ENCODE results near the gene RAPGEFL1. TPM values are rescaled to one million over a fixed set of nuclear protein-coding genes. Genes with fewer than 3 reads are reported as not detected.
"Not testable (repeated sequence)": the region's sequence is repeated elsewhere in the genome, so short reads cannot be mapped to it uniquely, and the experiment has no call there.

The RAPGEFL1 gene
- total RNA-seq, 2 experiments from 2014 or later: 3.8 to 5.4 TPM

- POLR2A ChIA-PET: interaction anchor here (1.3 to 1.4 kb wide), 2 partner anchors 14 to 79 kb away, joined by 3 read pairs; no protein-coding TSS in a partner anchor
- TF ChIP-seq CTCF (IDR thresholded peaks at IDR 0.05): no peak
- H3K4me1 Mint-ChIP-seq (ENCODE audit: low read depth): no peaks in the 10 kb centered on the region
- H3K27me3 Mint-ChIP-seq: no peaks in the 10 kb centered on the region
- no peaks in the 10 kb centered on the region for H3K9me3 Mint-ChIP-seq
- DNase-seq (no peak), ATAC-seq (no peak)
- H3K36me3 Mint-ChIP-seq (ENCODE audit: low read depth): no peaks in the 10 kb centered on the region
- H3K27ac Mint-ChIP-seq: no peak overlapping the region
- CTCF ChIA-PET: interaction anchor here (0.9 to 2.4 kb wide), 3 partner anchors 9 to 135 kb away, joined by 5 to 13 read pairs (median 5); partner anchors contain the start of gene WIPF2
- H3K4me3 Mint-ChIP-seq: no peak overlapping the region
- intact Hi-C loops (cut with micrococcal nuclease): no loop called here
Measured at GRCh38 chr17:40209404-40210093, 32.3 kb downstream of the RAPGEFL1 start.

DNA sequence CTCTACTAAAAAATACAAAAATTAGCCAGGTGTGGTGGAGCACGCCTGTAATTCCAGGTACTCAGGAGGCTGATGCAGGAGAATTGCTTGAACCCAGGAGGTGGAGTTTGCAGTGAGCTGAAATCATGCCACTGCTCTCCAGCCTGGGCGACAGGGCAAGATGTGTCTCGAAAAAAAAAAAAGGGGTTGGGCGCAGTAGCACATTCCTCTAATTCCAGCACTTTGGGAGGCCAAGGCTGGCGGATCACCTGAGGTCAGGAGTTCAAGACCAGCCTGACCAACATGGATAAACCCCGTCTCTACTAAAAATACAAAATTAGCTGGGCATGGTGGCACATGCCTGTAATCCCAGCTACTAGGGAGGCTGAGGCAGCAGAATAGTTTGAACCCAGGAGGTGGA lies 36.6 kb downstream of the RAPGEFL1 start:
- DNase-seq; H3K27ac Mint-ChIP-seq; CTCF ChIA-PET; H3K27me3 Mint-ChIP-seq; H3K36me3 Mint-ChIP-seq (ENCODE audit: low read depth); H3K4me1 Mint-ChIP-seq (ENCODE audit: low read depth); intact Hi-C loops (cut with micrococcal nuclease); H3K4me3 Mint-ChIP-seq; H3K9me3 Mint-ChIP-seq; ATAC-seq: not testable (repeated sequence)
- POLR2A ChIA-PET: interaction anchor here (1.2 kb wide), 1 partner anchor 9 kb away, joined by 4 read pairs; no protein-coding TSS in a partner anchor

DNA sequence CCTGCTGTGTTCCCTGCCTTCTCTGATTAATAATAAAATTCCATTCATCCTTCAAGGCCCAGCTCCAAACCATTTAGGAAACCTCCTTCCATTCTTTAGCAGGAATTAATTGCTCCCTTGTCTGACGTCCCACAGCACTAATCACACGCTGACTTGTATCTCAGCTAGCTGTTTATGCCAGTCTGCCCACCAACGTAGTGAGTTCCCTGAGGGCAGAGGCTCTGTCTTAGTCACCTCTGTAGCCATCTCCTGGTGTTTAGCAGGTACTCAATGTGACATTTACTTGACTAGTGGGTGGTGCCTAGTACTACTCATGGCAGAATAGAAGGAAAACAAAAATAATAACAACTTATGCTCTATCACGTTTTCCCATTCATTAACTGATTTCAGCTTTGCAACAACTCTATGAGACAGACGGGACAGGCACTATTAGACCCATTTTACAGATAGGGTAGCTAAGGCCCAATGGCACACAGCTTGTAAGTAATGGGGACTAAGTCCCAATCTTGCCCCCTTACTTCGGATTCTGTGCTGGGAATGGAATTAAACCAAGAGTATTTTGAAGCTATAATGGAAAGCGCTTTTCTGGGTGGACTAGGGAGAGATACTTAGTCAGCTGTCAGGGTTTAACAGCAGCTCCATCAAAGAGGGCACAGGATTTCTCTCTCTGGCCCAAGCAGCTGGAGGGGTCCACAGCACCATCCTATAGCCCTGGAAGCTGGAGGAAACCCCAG lies 40.9 kb downstream of the RAPGEFL1 start:
- ChIA-PET CTCF (interaction anchor here (0.6 to 3.5 kb wide), 20 partner anchors 9 to 164 kb away, joined by 3 to 22 read pairs (median 3); partner anchors contain the start of gene CDC6), POLR2A (interaction anchor here (0.6 to 2.4 kb wide), 15 partner anchors 10 to 334 kb away, joined by 3 to 13 read pairs (median 4); partner anchors contain the start of genes CASC3, CDC6, MSL1 and RARA)
- Mint-ChIP-seq H3K27ac (peak overlapping the region; percentile 100), H3K4me1 (ENCODE audit: low read depth) (peaks cover 24% of the 10 kb centered on the region), H3K27me3 (no peaks in the 10 kb centered on the region), H3K4me3 (peak overlapping the region; percentile 96), H3K9me3 (no peaks in the 10 kb centered on the region), H3K36me3 (ENCODE audit: low read depth) (peaks cover 3% of the 10 kb centered on the region)
- no peak for TF ChIP-seq CTCF (IDR thresholded peaks at IDR 0.05)
- intact Hi-C loops (cut with micrococcal nuclease): loop anchor here (5.0 kb wide), 1 partner anchor 74 kb away; no protein-coding TSS in a partner anchor
- ATAC-seq (no peak), DNase-seq (peak; percentile 12)

DNA sequence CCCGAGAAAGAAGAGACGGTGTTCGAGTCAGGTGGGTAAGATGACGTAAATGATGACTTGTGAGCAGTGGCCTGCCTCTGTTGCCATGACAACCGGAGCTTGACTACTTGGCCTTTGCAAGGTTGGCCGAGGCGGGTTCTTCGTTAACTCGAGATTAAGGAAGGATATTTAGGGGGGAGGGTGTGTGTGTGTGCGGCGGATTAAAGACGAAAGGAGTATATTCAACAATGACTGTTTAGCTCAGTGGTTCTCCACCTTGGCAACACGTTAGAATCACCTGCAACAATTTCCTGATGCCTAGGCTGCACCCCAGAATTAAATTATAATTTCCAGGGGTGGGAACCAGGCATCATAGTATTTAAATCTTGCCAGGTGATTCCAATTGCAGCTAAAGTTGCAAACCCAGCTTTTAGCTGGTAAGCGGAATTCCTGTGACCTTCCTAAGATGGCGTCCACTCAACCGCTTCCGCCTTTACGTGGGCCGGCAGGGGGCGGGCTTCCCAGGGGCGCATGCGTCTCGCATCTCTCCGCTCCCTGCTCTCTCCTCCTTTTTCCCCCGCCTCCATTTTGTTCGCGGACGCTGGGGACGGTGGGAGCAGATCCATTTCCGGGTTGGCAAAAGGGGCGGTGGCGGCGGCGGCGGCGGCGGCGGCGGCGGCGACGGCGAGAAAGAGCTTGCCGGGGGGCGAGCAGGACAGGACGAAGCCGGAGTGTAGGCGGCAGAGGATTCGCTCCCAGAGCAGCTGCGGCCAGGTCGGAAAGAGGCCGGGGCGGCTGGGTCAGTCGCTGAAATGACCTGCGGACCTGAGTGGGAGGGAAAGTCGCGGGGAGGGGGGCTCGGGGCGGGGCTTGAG lies 41.7 kb downstream of the RAPGEFL1 start, which contains the start of gene WIPF2:
Gene WIPF2 (plus strand): TSS at position 565 of the 854 bp plus-strand sequence. CDS start 37,156 bp downstream, outside the sequence.
- CTCF ChIA-PET: interaction anchor here (0.6 to 3.5 kb wide), 22 partner anchors 10 to 163 kb away, joined by 3 to 22 read pairs (median 3); partner anchors contain the start of gene CDC6

More for the DNA sequence above, 41.7 kb downstream of the RAPGEFL1 start, which contains the start of gene WIPF2:
- peaks cover 26% of the 10 kb centered on the region for H3K4me1 Mint-ChIP-seq (ENCODE audit: low read depth)
- peak within 1 kb of the TSS; percentile 96 for H3K4me3 Mint-ChIP-seq
- peaks cover 5% of the 10 kb centered on the region for H3K36me3 Mint-ChIP-seq (ENCODE audit: low read depth)
- peak; percentile 96 for ATAC-seq
- intact Hi-C loops (cut with micrococcal nuclease): loop anchor here (5.0 kb wide), 1 partner anchor 73 kb away; no protein-coding TSS in a partner anchor
- H3K27ac Mint-ChIP-seq: peak within 1 kb of the TSS; percentile 100
- no peaks in the 10 kb centered on the region for H3K9me3 Mint-ChIP-seq
- POLR2A ChIA-PET: interaction anchor here (0.7 to 2.4 kb wide), 18 partner anchors 9 to 333 kb away, joined by 3 to 13 read pairs (median 4); partner anchors contain the start of genes CASC3, CDC6, MSL1 and RARA
- no peaks in the 10 kb centered on the region for H3K27me3 Mint-ChIP-seq
- TF ChIP-seq CTCF (IDR thresholded peaks at IDR 0.05): no peak
- DNase-seq: peak; percentile 98
